Esophagus squamous epithelium (tissue), 5 donors: ENCODE results near the gene NAA20. TPM values are rescaled to one million over a fixed set of nuclear protein-coding genes. Genes with fewer than 3 reads are reported as not detected.
A peak's percentile ranks its signal among the peaks of the same experiment; 100 is the strongest.

Source experiments
- DNase-seq: peaks from one replicate; lab custom pipeline; 2025; lab: John Stamatoyannopoulos, UW
- H3K27ac ChIP-seq, 4 donors: fragments of 200-600 bp; sonication (generic); one replicate each; pipeline ENCODE4 v1.5.1; 2016 to 2019; ENCODE audit warnings: mild to moderate bottlenecking in 1 of 4
- H3K27me3 ChIP-seq, 4 donors: fragments of 200-600 bp; sonication (generic); 1 replicate in 3 of 4; 2 replicates in 1 of 4; pipeline versions ENCODE4 v1.5.1 to v1.6.0; 2017 to 2021; ENCODE audit warnings: antibody characterized with exemption in 1 of 4
- H3K36me3 ChIP-seq, 3 donors: fragments of 200-600 bp; sonication (generic); one replicate each; pipeline ENCODE4 v1.5.1; 2016 to 2019
- H3K4me1 ChIP-seq, 3 donors: fragments of 200-600 bp; sonication (generic); one replicate each; pipeline ENCODE4 v1.5.1; 2017 to 2019
- H3K4me3 ChIP-seq, 4 donors: fragments of 200-600 bp; sonication (generic); 1 replicate in 3 of 4; 2 replicates in 1 of 4; pipeline ENCODE4 v1.5.1; 2016 to 2019; ENCODE audit warnings: mild to moderate bottlenecking in 2 of 4, moderate library complexity in 1 of 4
- H3K9me3 ChIP-seq, 3 donors: fragments of 200-600 bp; sonication (generic); one replicate each; pipeline ENCODE4 v1.5.1; 2016 to 2019
- CTCF ChIP-seq, 6 experiments: fragments of 450-650 bp in 4 of 6; fragments of 200-600 bp in 2 of 6; sonication (generic) in 2 of 6; IDR thresholded peaks; one replicate each; pipeline ENCODE4 v1.5.1; 2016 to 2019; ENCODE audit warnings: antibody characterized with exemption in 6 of 6, mild to moderate bottlenecking in 4 of 6, moderate library complexity in 4 of 6
- POLR2A ChIP-seq, 4 donors: fragments of 450-650 bp; IDR thresholded peaks; one replicate each; pipeline ENCODE4 v1.6.1; 2017; ENCODE audit warnings: antibody characterized with exemption in 4 of 4, mild to moderate bottlenecking in 4 of 4, moderate library complexity in 3 of 4
- WGBS, 2 donors: methylation state at CpG; one replicate each; pipeline ENCODE4 v1.1.5; 2018; 5-methylcytosine and 5-hydroxymethylcytosine counted together
- intact Hi-C: fragments of 100-400 bp; cut with DNase I; formaldehyde crosslinking; loops from one replicate; pipeline ENCODE4 v1.15.0; 2022
- total RNA-seq, 4 donors: library from RNA; depleted of rRNA; stranded (reverse); fragments of >200 nt; gene quantifications; one replicate each; pipeline ENCODE4 v1.1.0, GENCODE V29; 2016
- donor health status: DM: yes; HTN: yes; CAD: no.

Gene NAA20
- total RNA-seq, 4 donors from 2014 or later: 115 to 164 (median 139) TPM

GRCh38 chr20:20038586-20038985 lies 21.4 kb downstream of the NAA20 start:
- DNase-seq: no peak
- H3K36me3 ChIP-seq: peaks cover 16 to 100% (median 44%) of the 10 kb centered on the region in 3 donors
- H3K4me3 ChIP-seq: no peak overlapping the region
- no peaks in the 10 kb centered on the region for H3K4me1 ChIP-seq
- no peaks in the 10 kb centered on the region for H3K27me3 ChIP-seq
- no peak overlapping the region for H3K27ac ChIP-seq
- intact Hi-C loops: no loop called here
- 87 to 89% methylated on average over 4 to 6 of the region's 6 CpGs for WGBS, 2 donors
- TF ChIP-seq CTCF (IDR thresholded peaks at IDR 0.05) (no peak), POLR2A (IDR thresholded peaks at IDR 0.05) (no peak)
- no peaks in the 10 kb centered on the region for H3K9me3 ChIP-seq

- H3K4me1 ChIP-seq: no peaks in the 10 kb centered on the region
- 93 to 97% methylated on average over 5 to 6 of the region's 6 CpGs for WGBS, 2 donors
- no peaks in the 10 kb centered on the region for H3K27me3 ChIP-seq
- H3K36me3 ChIP-seq: peaks cover 23 to 100% (median 51%) of the 10 kb centered on the region in 3 donors
- DNase-seq: no peak
- intact Hi-C loops: no loop called here
- no peak overlapping the region for H3K4me3 ChIP-seq
- no peaks in the 10 kb centered on the region for H3K9me3 ChIP-seq
- no peak overlapping the region for H3K27ac ChIP-seq
- TF ChIP-seq CTCF (IDR thresholded peaks at IDR 0.05) (no peak), POLR2A (IDR thresholded peaks at IDR 0.05) (no peak)
Observed at GRCh38 chr20:20039752-20040387, 22.7 kb downstream of the NAA20 start.

DNA sequence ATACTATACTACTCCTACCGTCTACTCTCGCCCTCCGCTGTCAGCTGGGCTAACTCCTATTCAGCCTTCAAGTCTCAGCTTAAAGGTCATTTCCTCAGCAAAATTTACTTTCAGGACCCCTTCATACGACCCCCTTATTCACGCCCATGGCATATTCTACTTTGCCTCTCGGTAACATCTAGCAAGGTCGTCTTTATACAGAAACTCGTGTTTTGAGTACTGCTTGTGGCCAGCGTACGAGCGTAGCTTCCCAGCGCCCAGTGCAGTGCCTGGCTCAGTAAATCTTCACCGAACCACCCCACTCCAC lies 34.6 kb downstream of the NAA20 start:
- peaks cover 10 to 37% (median 16%) of the 10 kb centered on the region in 3 donors for H3K36me3 ChIP-seq
- H3K4me3 ChIP-seq: peak overlapping the region; percentile 88 to 94 (median 90)
- intact Hi-C loops: no loop called here
- no peaks in the 10 kb centered on the region for H3K27me3 ChIP-seq
- TF ChIP-seq CTCF (IDR thresholded peaks at IDR 0.05): no peak
- TF ChIP-seq POLR2A (IDR thresholded peaks at IDR 0.05): no peak
- peak overlapping the region; percentile 89 to 92 (median 92) for H3K27ac ChIP-seq
- peaks cover 0 to 19% (median 7%) of the 10 kb centered on the region in 3 donors for H3K4me1 ChIP-seq
- 1 to 2% methylated on average over 9 to 13 of the region's 13 CpGs for WGBS, 2 donors
- H3K9me3 ChIP-seq: no peaks in the 10 kb centered on the region
- no peak for DNase-seq

DNA sequence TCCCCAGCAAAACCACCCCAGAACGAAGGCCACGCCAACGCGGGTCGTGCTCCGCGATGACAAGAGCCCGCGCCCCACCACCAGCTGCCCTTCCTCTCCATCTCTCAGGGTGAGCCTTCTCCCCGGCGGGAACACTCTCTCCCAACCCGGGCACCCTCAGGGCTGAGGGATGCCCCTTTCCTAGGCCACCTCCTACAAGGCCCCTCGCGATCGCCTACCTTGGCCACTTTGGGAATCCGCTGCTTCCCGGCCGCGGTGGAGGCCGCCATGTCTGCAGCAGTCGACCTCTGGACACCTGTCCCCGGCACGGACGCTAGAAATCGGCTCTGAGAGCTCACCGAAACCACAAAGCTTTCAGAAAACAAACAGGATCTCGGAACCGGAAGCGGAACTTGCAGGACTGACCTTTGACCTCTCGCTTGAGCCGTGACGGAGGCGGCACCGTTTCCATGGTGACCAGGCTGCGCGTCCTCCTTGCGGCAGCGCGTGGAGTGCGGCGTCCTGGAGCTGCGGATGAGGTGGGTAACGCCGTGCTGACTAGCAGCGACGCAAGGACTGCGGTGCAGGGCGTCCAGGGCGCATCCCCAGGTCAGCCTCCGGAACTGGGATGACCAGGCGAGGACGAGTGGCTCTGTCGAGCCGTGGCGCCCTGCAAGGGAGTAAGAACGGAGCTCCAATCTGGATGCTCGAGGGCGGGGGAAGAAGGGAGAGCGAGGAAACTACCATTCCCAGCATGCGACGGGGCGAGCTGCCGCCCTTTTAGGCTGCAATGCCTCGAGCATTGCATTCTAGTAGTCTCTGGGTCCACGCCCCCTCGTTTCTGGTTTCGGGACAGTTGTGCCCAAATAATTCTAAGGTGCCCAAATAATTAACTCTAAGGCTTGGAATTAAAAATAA lies 35.2 kb downstream of the NAA20 start, which contains the start of the genes CFAP61 and CRNKL1:
CFAP61 (plus strand) TSS at position 459 of the 897 bp plus-strand sequence. CDS start 4,122 bp downstream, outside the sequence.
CRNKL1 (minus strand) TSS at position 393 of the 897 bp plus-strand sequence; CDS start at position 269, 124 bp downstream.
- intact Hi-C loops: no loop called here
- TF ChIP-seq CTCF (IDR thresholded peaks at IDR 0.05) (peak in 2 of 6 experiments; percentile 20 to 25), POLR2A (IDR thresholded peaks at IDR 0.05) (peak in 1 of 4 donors; percentile 36)
- Histone ChIP-seq H3K4me1 (peaks cover 0 to 19% (median 7%) of the 10 kb centered on the region in 3 donors), H3K9me3 (no peaks in the 10 kb centered on the region), H3K27me3 (no peaks in the 10 kb centered on the region), H3K4me3 (peak within 1 kb of the TSS; percentile 88 to 94 (median 90)), H3K27ac (peak within 1 kb of the TSS; percentile 89 to 92 (median 92)), H3K36me3 (peaks cover 4 to 31% (median 16%) of the 10 kb centered on the region in 3 donors)
- 1% methylated on average over 25 to 28 of the region's 67 CpGs for WGBS, 2 donors
- peak; percentile 79 for DNase-seq
